Endothelial cell of umbilical vein (primary cell): Measurements from ENCODE around the gene RAB5IF. TPM values are rescaled to one million over a fixed set of nuclear protein-coding genes. Genes with fewer than 3 reads are reported as not detected.

Source experiments
- BruUV-seq: library from RNA; stranded (reverse); fragments of 400-500 nt; replicated peaks from 2 replicates; lab custom pipeline; 2021; lab: Mats Ljungman, UMichigan
- CTCF ChIA-PET: fragments of 300-600, 350-600 bp; sonication (Branson Sonifier 250); formaldehyde crosslinking; loops from one replicate; lab custom pipeline; 2021; ENCODE audit warnings: antibody characterized with exemption, inconsistent platforms; lab: Charles Lee
- POLR2A ChIA-PET: fragments of 300-600, 350-600 bp; sonication (Branson Sonifier 250); formaldehyde crosslinking; loops from one replicate; lab custom pipeline; 2021; ENCODE audit warnings: antibody characterized with exemption, inconsistent platforms; lab: Charles Lee
- DNase-seq: peaks from one replicate; pipeline ENCODE4 v3.0.0-alpha.2; 2011; ENCODE audit warnings: low read depth, low spot score
- FAIRE-seq: peaks from 2 replicates; lab custom pipeline; 2011; peaks lifted over from hg19 to GRCh38; lab: Jason Lieb, UNC
- H2AFZ ChIP-seq: 2 replicates; pipeline ENCODE4 v1.6.0; 2012; ENCODE audit warnings: low read depth, low read length, control low read depth, inconsistent platforms
- H3K27ac ChIP-seq: 2 replicates; pipeline ENCODE4 v1.5.1; 2011; ENCODE audit warnings: low read depth, mild to moderate bottlenecking, control low read depth, low read length, moderate library complexity; ENCODE audit not compliant: insufficient read depth
- H3K27me3 ChIP-seq, 2 experiments: 2 replicates each; pipeline versions ENCODE4 v1.6.0 to v1.6.1; 2011; ENCODE audit warnings: low read length in 2 of 2, mixed read lengths in 1 of 2; ENCODE audit not compliant: control insufficient read depth in 2 of 2, insufficient read depth in 2 of 2
- H3K36me3 ChIP-seq, 2 experiments: 2 replicates in 1 of 2; 3 replicates in 1 of 2; pipeline ENCODE4 v1.5.1; 2011; ENCODE audit warnings: low read length in 2 of 2, mild to moderate bottlenecking in 1 of 2, moderate library complexity in 1 of 2; ENCODE audit not compliant: control insufficient read depth in 2 of 2, insufficient read depth in 2 of 2; ENCODE audit errors: extremely low read depth in 1 of 2
- H3K4me1 ChIP-seq: 3 replicates; pipeline ENCODE4 v1.5.1; 2011; ENCODE audit warnings: mild to moderate bottlenecking, low read length; ENCODE audit not compliant: control insufficient read depth, insufficient read depth; ENCODE audit errors: extremely low read depth
- H3K4me2 ChIP-seq: 2 replicates; pipeline ENCODE4 v1.6.1; 2011; ENCODE audit warnings: low read length, control low read depth, mixed read lengths; ENCODE audit not compliant: insufficient read depth
- H3K4me3 ChIP-seq, 3 experiments: fragments of 200-600 bp in 1 of 3; sonication (generic), shearing (Covaris generic) in 1 of 3; replicated peaks in 1 of 3; 2 replicates each; pipeline ENCODE4 v1.5.1; 2011 to 2016; ENCODE audit warnings: control low read depth in 3 of 3, low read length in 3 of 3, mild to moderate bottlenecking in 2 of 3, inconsistent platforms in 1 of 3, low read depth in 1 of 3, moderate library complexity in 1 of 3; ENCODE audit not compliant: insufficient read depth in 1 of 3
- H3K79me2 ChIP-seq: 2 replicates; pipeline ENCODE4 v1.6.0; 2012; ENCODE audit warnings: low read length, inconsistent platforms; ENCODE audit not compliant: control insufficient read depth, insufficient read depth
- H3K9ac ChIP-seq: replicated peaks from 2 replicates; pipeline ENCODE3; 2011; ENCODE audit warnings: low read length, control low read depth; ENCODE audit not compliant: insufficient read depth; ENCODE audit errors: extremely low read depth
- H3K9me1 ChIP-seq: replicated peaks from 3 replicates; pipeline ENCODE4 v1.6.0; 2011; ENCODE audit warnings: mild to moderate bottlenecking, low read length; ENCODE audit not compliant: control insufficient read depth, insufficient read depth; ENCODE audit errors: extremely low read depth
- H3K9me3 ChIP-seq: replicated peaks from 2 replicates; pipeline ENCODE4 v1.5.1; 2012; ENCODE audit warnings: low read length, inconsistent platforms; ENCODE audit not compliant: control insufficient read depth, insufficient read depth
- H4K20me1 ChIP-seq: replicated peaks from 2 replicates; pipeline ENCODE3; 2011; ENCODE audit warnings: mild to moderate bottlenecking, low read length; ENCODE audit not compliant: control insufficient read depth, insufficient read depth; ENCODE audit errors: extremely low read depth
- CTCF ChIP-seq, 2 donors: IDR thresholded peaks; 1 replicate in 1 of 2; 2 replicates in 1 of 2; pipeline ENCODE4 v1.5.1; 2011; ENCODE audit warnings: low read length in 2 of 2, mild to moderate bottlenecking in 2 of 2, moderate library complexity in 2 of 2, control low read depth in 1 of 2, inconsistent platforms in 1 of 2, low read depth in 1 of 2; ENCODE audit not compliant: insufficient read depth in 1 of 2; ENCODE audit errors: extremely low read depth in 1 of 2
- EZH2 ChIP-seq: IDR thresholded peaks from 2 replicates; pipeline ENCODE4 v1.6.1; 2012; ENCODE audit warnings: borderline replicate concordance, low read depth, mild to moderate bottlenecking, moderate library complexity, low read length, inconsistent platforms; ENCODE audit not compliant: severe bottlenecking
- FOS ChIP-seq: IDR thresholded peaks from 2 replicates; pipeline ENCODE4 v1.6.1; 2011; ENCODE audit warnings: mild to moderate bottlenecking, low read length, moderate library complexity, borderline replicate concordance; ENCODE audit not compliant: insufficient read depth
- GATA2 ChIP-seq: IDR thresholded peaks from 2 replicates; pipeline ENCODE4 v1.7.0; 2011; ENCODE audit warnings: low read depth, mild to moderate bottlenecking, moderate library complexity, mixed read lengths, low read length; ENCODE audit not compliant: insufficient read length, insufficient read depth
- JUN ChIP-seq: IDR thresholded peaks from 2 replicates; pipeline ENCODE4 v1.6.1; 2011; ENCODE audit warnings: borderline replicate concordance, low read depth; ENCODE audit not compliant: insufficient read length, insufficient read depth
- MAX ChIP-seq: IDR thresholded peaks from 2 replicates; pipeline ENCODE4 v1.6.1; 2011; ENCODE audit not compliant: insufficient read depth, insufficient read length
- MYC ChIP-seq: IDR thresholded peaks from one replicate; pipeline ENCODE4 v1.6.1; 2011; ENCODE audit warnings: mild to moderate bottlenecking, low read depth, low read length
- POLR2A ChIP-seq: IDR thresholded peaks from 2 replicates; pipeline ENCODE4 v1.6.1; 2012; ENCODE audit warnings: low read depth, mild to moderate bottlenecking, control low read depth, low read length
- POLR2AphosphoS5 ChIP-seq: IDR thresholded peaks from 2 replicates; pipeline ENCODE4 v1.6.1; 2012; ENCODE audit warnings: low read depth, mild to moderate bottlenecking, control low read depth, low read length, moderate library complexity; ENCODE audit not compliant: insufficient read depth
- dilution Hi-C: fragments of 300-500 bp; cut with MboI; formaldehyde crosslinking; loops from one replicate; pipeline ENCODE4 v1.15.0; 2019; ENCODE audit warnings: low sequenced_read_pairs; ENCODE audit not compliant: extremely low pct_ligation_motif_present
- intact Hi-C: fragments of 100-400 bp; cut with micrococcal nuclease; formaldehyde crosslinking; loops from one replicate; pipeline ENCODE4 v1.10.0; 2022
- polyA plus RNA-seq, 4 experiments: library from polyadenylated mRNA; depleted of rRNA in 3 of 4; stranded (reverse) in 3 of 4; unstranded in 1 of 4; fragments of >200 nt; gene quantifications; 2 replicates each; pipeline versions ENCODE4 v1.2.1 to v1.2.3, GENCODE V29; 2011 to 2012; ENCODE audit warnings: missing spikeins in 1 of 4
- total RNA-seq: library from RNA; stranded (reverse); gene quantifications from 2 replicates; pipeline ENCODE4 v1.2.3, GENCODE V29; 2021

RAB5IF gene
- total and polyA plus RNA-seq, 2 donors (not counting 3 experiments of a cell fraction or from before 2014, with no cell fraction given) = 113 to 162 TPM

- dilution Hi-C loops = no loop called here
- TF ChIP-seq CTCF (IDR thresholded peaks at IDR 0.05; ENCODE audit: extremely low read depth in 1 of 2, insufficient read depth in 1 of 2, low read depth in 1 of 2, low read length in 2 of 2) (no peak), MYC (no peak), MAX (no peak), POLR2A (no peak), EZH2 (no peak), POLR2AphosphoS5 (no peak), GATA2 (no peak), JUN (no peak), FOS (no peak)
- Histone ChIP-seq H3K4me2 (no peak overlapping the region), H3K9me3 (no peaks in the 10 kb centered on the region), H3K9ac (no peak overlapping the region), H3K4me3 (no peak overlapping the region), H3K4me1 (no peaks in the 10 kb centered on the region), H3K79me2 (no peaks in the 10 kb centered on the region), H2AFZ (no peak overlapping the region), H3K27me3 (no peaks in the 10 kb centered on the region), H4K20me1 (no peaks in the 10 kb centered on the region), H3K9me1 (no peaks in the 10 kb centered on the region), H3K36me3 (peaks cover 3 to 11% of the 10 kb centered on the region in 2 experiments), H3K27ac (no peak overlapping the region)
- FAIRE-seq = no peak
- BruUV-seq = no TSS peak
- CTCF ChIA-PET = interaction anchor here (1.3 kb wide), 1 partner anchor 22 kb away, joined by 3 read pairs; no protein-coding TSS in a partner anchor
- DNase-seq = no peak
- POLR2A ChIA-PET = interaction anchor here (0.6 kb wide), 1 partner anchor 12 kb away, joined by 3 read pairs; no protein-coding TSS in a partner anchor
- intact Hi-C loops = no loop called here
Observed at GRCh38 chr20:36591281-36591680, 14.3 kb upstream of the RAB5IF start.
